Endothelial cell of umbilical vein (primary cell): ENCODE measurements around the gene NPTX2.

Source experiments
- CTCF ChIP-seq, 2 donors: IDR thresholded peaks; 1 replicate in 1 of 2; 2 replicates in 1 of 2; pipeline ENCODE4 v1.5.1; 2011; ENCODE audit warnings: low read length in 2 of 2, mild to moderate bottlenecking in 2 of 2, moderate library complexity in 2 of 2, control low read depth in 1 of 2, inconsistent platforms in 1 of 2, low read depth in 1 of 2; ENCODE audit not compliant: insufficient read depth in 1 of 2; ENCODE audit errors: extremely low read depth in 1 of 2
- EZH2 ChIP-seq: IDR thresholded peaks from 2 replicates; pipeline ENCODE4 v1.6.1; 2012; ENCODE audit warnings: borderline replicate concordance, low read depth, mild to moderate bottlenecking, moderate library complexity, low read length, inconsistent platforms; ENCODE audit not compliant: severe bottlenecking
- GATA2 ChIP-seq: IDR thresholded peaks from 2 replicates; pipeline ENCODE4 v1.7.0; 2011; ENCODE audit warnings: low read depth, mild to moderate bottlenecking, moderate library complexity, mixed read lengths, low read length; ENCODE audit not compliant: insufficient read length, insufficient read depth
- JUN ChIP-seq: IDR thresholded peaks from 2 replicates; pipeline ENCODE4 v1.6.1; 2011; ENCODE audit warnings: borderline replicate concordance, low read depth; ENCODE audit not compliant: insufficient read length, insufficient read depth
- MAX ChIP-seq: IDR thresholded peaks from 2 replicates; pipeline ENCODE4 v1.6.1; 2011; ENCODE audit not compliant: insufficient read depth, insufficient read length
- POLR2A ChIP-seq: IDR thresholded peaks from 2 replicates; pipeline ENCODE4 v1.6.1; 2012; ENCODE audit warnings: low read depth, mild to moderate bottlenecking, control low read depth, low read length
- POLR2AphosphoS5 ChIP-seq: IDR thresholded peaks from 2 replicates; pipeline ENCODE4 v1.6.1; 2012; ENCODE audit warnings: low read depth, mild to moderate bottlenecking, control low read depth, low read length, moderate library complexity; ENCODE audit not compliant: insufficient read depth

- TF ChIP-seq CTCF (IDR thresholded peaks at IDR 0.05; ENCODE audit: extremely low read depth in 1 of 2, insufficient read depth in 1 of 2, low read depth in 1 of 2, low read length in 2 of 2): no peak
- TF ChIP-seq POLR2A: no peak
- TF ChIP-seq POLR2AphosphoS5: no peak
- TF ChIP-seq MAX: no peak
- TF ChIP-seq JUN: no peak
- no peak for TF ChIP-seq EZH2
- TF ChIP-seq GATA2: no peak
These were observed 13.7 kb upstream of the NPTX2 start for GRCh38 chr7:98603399-98603788.
